Right atrium auricular region (tissue), 2 donors: ENCODE results near the gene C1orf105. TPM values are rescaled to one million over a fixed set of nuclear protein-coding genes. Genes with fewer than 3 reads are reported as not detected.

Source experiments
- DNase-seq: peaks from one replicate; pipeline ENCODE4 v3.0.0-alpha.2; 2019; ENCODE audit warnings: low spot score
- H3K27ac ChIP-seq, 2 donors: fragments of 200-600 bp; sonication (generic); 1 replicate in 1 of 2; 2 replicates in 1 of 2; pipeline ENCODE4 v1.5.1; 2016 to 2019
- H3K27me3 ChIP-seq, 2 donors: fragments of 200-600 bp; sonication (generic); one replicate each; pipeline versions ENCODE4 v1.5.1 to v1.6.0; 2017 to 2019
- H3K36me3 ChIP-seq: fragments of 200-600 bp; sonication (generic); one replicate; pipeline ENCODE4 v1.5.1; 2016
- H3K4me1 ChIP-seq, 2 donors: fragments of 200-600 bp; sonication (generic); one replicate each; pipeline versions ENCODE4 v1.5.1 to v1.6.0; 2017 to 2019
- H3K4me3 ChIP-seq, 2 donors: fragments of 200-600 bp; sonication (generic); 1 replicate in 1 of 2; 2 replicates in 1 of 2; pipeline ENCODE4 v1.5.1; 2017 to 2019; ENCODE audit warnings: mild to moderate bottlenecking in 1 of 2, moderate library complexity in 1 of 2
- H3K9me3 ChIP-seq, 2 donors: fragments of 200-600 bp; sonication (generic); one replicate each; pipeline ENCODE4 v1.5.1; 2019
- total RNA-seq, 2 donors: library from RNA; depleted of rRNA; stranded (reverse); fragments of >200 nt; gene quantifications; one replicate each; pipeline ENCODE4 v1.1.0, GENCODE V29; 2016
- TF ChIP-seq, protein P1 (sequence below), 2 donors: fragments of 200-600 bp; sonication (generic); IDR thresholded peaks; one replicate each; pipeline ENCODE4 v1.5.1; 2019; ENCODE audit warnings: antibody characterized with exemption in 2 of 2

C1orf105 gene
- total RNA-seq, 2 donors from 2014 or later: 3.3 to 18.0 TPM

DNA sequence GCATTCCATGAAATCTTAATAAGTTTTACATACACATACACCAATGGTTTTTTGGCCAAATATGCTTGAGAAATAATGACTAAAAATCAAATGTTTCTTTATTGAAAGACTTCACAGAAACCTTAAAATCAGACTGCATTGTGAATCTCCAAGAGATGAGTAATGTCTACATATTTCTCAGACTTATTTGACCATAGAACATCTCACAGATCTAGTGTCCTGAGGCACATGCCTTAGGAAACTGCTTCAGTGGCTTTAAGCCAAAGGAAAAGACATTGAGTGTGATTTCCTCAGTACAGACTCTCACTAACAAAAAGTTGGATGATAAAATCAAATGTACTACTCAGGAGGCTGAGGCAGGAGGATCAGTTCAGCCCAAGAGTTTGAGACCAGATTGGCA is 6.2 kb upstream of the C1orf105 start:
- Histone ChIP-seq H3K9me3 (no peaks in the 10 kb centered on the region), H3K4me3 (no peak overlapping the region), H3K27me3 (no peaks in the 10 kb centered on the region), H3K4me1 (no peaks in the 10 kb centered on the region), H3K27ac (no peak overlapping the region), H3K36me3 (no peaks in the 10 kb centered on the region)
- no peak for DNase-seq
- TF ChIP-seq, protein P1, sequence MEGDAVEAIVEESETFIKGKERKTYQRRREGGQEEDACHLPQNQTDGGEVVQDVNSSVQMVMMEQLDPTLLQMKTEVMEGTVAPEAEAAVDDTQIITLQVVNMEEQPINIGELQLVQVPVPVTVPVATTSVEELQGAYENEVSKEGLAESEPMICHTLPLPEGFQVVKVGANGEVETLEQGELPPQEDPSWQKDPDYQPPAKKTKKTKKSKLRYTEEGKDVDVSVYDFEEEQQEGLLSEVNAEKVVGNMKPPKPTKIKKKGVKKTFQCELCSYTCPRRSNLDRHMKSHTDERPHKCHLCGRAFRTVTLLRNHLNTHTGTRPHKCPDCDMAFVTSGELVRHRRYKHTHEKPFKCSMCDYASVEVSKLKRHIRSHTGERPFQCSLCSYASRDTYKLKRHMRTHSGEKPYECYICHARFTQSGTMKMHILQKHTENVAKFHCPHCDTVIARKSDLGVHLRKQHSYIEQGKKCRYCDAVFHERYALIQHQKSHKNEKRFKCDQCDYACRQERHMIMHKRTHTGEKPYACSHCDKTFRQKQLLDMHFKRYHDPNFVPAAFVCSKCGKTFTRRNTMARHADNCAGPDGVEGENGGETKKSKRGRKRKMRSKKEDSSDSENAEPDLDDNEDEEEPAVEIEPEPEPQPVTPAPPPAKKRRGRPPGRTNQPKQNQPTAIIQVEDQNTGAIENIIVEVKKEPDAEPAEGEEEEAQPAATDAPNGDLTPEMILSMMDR (IDR thresholded peaks at IDR 0.05): no peak

DNA sequence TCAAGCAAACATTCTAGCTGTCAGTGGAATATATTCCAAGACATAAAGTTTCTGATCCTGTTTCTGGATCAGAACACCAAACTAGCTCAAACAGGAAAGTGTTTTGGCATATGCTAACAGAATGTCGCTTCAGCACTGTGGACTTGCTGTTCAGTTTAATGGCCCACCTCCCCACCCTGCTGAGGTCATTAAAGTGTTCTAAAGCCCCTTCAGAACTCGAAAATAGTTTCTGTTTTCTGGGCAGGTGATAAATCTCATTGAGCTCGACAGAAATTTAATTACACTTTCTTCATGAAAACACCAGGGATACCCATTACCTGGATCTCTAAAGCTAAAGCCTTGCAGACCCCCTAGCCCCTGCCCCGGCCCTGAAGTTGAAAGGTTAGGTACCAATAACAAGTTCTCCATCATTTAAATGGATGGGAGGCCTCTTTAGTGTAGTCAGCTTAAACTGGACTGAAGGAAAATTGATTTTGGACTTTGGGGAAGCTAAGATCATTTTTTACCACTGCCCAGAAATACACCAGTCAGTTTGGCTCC is 3.9 kb upstream of the C1orf105 start:
- no peak for DNase-seq
- no peaks in the 10 kb centered on the region for H3K9me3 ChIP-seq
- no peaks in the 10 kb centered on the region for H3K4me1 ChIP-seq
- no peak overlapping the region for H3K27ac ChIP-seq
- TF ChIP-seq, protein P1 (IDR thresholded peaks at IDR 0.05): no peak
- no peaks in the 10 kb centered on the region for H3K27me3 ChIP-seq
- no peaks in the 10 kb centered on the region for H3K36me3 ChIP-seq
- no peak overlapping the region for H3K4me3 ChIP-seq

DNA sequence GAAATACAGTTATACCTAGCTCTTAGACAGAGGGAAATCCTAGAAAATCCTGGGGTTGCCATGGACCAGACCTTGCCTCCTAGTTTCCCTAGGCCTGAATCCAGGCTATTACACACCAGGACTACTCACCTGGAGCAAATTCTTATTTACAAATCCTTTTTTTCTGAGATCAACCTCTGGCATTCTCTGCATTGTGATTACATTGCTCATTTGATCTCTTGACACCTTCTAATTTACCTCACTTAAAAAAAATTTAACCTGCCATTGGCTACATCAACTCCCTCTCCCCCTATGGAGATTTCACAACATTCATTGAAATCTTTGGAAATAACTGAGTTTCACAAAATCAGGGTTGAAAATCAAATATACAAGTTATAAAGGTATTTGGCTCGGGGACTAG is 2.9 kb upstream of the C1orf105 start:
- Histone ChIP-seq H3K27ac (no peak overlapping the region), H3K9me3 (no peaks in the 10 kb centered on the region), H3K4me1 (no peaks in the 10 kb centered on the region), H3K4me3 (no peak overlapping the region), H3K36me3 (no peaks in the 10 kb centered on the region), H3K27me3 (no peaks in the 10 kb centered on the region)
- TF ChIP-seq, protein P1 (IDR thresholded peaks at IDR 0.05): no peak
- DNase-seq: no peak

DNA sequence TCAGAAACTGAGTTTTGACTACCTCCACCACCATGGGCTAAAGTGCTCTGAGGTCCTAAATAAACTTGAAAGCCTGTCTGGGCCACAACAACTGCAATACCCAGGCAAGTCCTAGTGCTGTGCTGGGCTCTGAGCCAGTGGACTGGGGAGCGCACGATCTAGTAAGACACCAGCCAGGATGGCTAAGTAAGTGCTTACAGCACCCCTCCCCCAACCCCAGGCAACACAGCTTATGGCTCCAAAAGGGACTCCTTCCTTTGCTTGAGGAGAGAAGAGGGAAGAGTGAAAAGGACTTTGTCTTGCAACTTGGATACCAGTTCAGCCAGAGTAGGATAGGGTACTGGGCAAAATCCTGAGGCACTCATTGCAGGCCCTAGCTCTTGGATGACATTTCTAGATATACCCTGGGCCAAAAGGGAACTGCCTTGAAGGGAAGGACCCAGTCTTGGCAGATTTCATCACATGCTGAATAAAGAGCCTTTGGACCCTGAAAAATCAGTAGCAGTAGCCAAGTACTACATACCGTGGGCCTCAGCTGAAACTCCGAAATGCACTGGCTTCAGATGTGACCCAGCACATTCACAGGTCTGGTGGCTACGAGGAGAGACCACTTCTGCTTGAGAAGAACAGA is 1.6 kb downstream of the C1orf105 start:
- no peak for DNase-seq
- Histone ChIP-seq H3K4me1 (no peaks in the 10 kb centered on the region), H3K36me3 (no peaks in the 10 kb centered on the region), H3K27ac (no peak overlapping the region), H3K4me3 (no peak overlapping the region), H3K9me3 (no peaks in the 10 kb centered on the region), H3K27me3 (no peaks in the 10 kb centered on the region)
- TF ChIP-seq, protein P1 (IDR thresholded peaks at IDR 0.05): no peak

DNA sequence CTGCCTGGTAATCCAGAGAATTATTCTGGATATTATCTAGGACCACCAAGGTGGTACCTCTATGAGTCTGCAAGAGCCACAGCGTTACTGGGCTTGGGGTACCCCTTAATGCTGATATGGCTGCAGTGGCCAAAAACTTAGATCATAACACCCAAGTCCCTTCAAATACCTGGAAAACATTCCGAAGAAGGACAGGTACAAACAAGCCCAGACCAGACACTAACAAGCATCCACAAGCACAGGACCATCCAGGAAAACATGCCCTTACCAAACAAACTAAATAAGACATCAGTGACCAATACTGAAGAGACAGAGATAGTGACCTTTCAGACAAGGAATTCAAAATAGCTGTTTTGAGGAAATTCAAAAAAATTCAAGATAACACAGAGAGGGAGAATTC is 2.9 kb downstream of the C1orf105 start:
- no peaks in the 10 kb centered on the region for H3K27me3 ChIP-seq
- H3K4me1 ChIP-seq: no peaks in the 10 kb centered on the region
- TF ChIP-seq, protein P1 (IDR thresholded peaks at IDR 0.05): no peak
- H3K9me3 ChIP-seq: no peaks in the 10 kb centered on the region
- H3K36me3 ChIP-seq: no peaks in the 10 kb centered on the region
- no peak for DNase-seq
- no peak overlapping the region for H3K4me3 ChIP-seq
- no peak overlapping the region for H3K27ac ChIP-seq

DNA sequence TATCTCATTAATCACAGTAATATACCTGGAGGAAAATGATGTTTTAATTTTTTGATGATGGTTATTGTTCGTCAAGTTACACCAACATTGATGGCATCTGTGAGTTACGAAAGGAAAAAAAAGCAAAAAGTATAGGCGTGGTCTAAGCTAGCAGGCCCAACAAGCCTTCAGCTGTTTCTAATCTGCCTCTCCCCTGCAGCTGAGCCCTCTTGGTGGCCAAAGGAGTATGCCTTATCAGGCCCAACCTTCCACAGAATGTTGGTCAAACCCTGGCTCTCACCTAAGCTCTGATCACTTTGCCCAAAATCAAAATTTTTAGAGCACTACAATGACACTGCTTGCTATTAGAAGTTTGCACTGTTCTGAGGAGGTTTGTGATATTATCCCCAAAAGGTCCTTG is 4.9 kb downstream of the C1orf105 start:
- Histone ChIP-seq H3K4me1 (no peaks in the 10 kb centered on the region), H3K36me3 (no peaks in the 10 kb centered on the region), H3K27me3 (no peaks in the 10 kb centered on the region), H3K9me3 (no peaks in the 10 kb centered on the region), H3K27ac (no peak overlapping the region), H3K4me3 (no peak overlapping the region)
- no peak for DNase-seq
- TF ChIP-seq, protein P1 (IDR thresholded peaks at IDR 0.05): no peak
